Measurements from ENCODE around the gene APBB2.

GRCh38 chr4:41041551-41041950 lies 172.8 kb downstream of the APBB2 start:
- TF ChIP-seq CTCF (IDR thresholded peaks at IDR 0.05) (no peak), POLR2A (IDR thresholded peaks at IDR 0.05) (no peak)
